Measurements from ENCODE around the gene PILRA.

Gene PILRA

GRCh38 chr7:100386940-100387339 lies 13.7 kb downstream of the PILRA start:
- ChIA-PET CTCF (interaction anchor here (1.1 kb wide), 1 partner anchor 20 kb away, joined by 3 read pairs; no protein-coding TSS in a partner anchor), POLR2A (no interaction called here)
- H3K27me3 ChIP-seq (replicated peaks in 2 of 5; ENCODE audit: control insufficient read depth in 4 of 5, insufficient read depth in 5 of 5, low read length in 4 of 5) = no peaks in the 10 kb centered on the region
- no peaks in the 10 kb centered on the region for H3K36me3 ChIP-seq (ENCODE audit: control insufficient read depth in 4 of 4, insufficient read depth in 4 of 4, low read length in 3 of 4)
- no peaks in the 10 kb centered on the region for H3K9me3 ChIP-seq (ENCODE audit: control extremely low read depth in 1 of 5, control insufficient read depth in 4 of 5, insufficient read depth in 2 of 5, low read depth in 1 of 5, low read length in 4 of 5)
- no peak overlapping the region for H3K27ac ChIP-seq (ENCODE audit: insufficient read depth in 1 of 2, low read depth in 1 of 2, low read length in 2 of 2, poor library complexity in 1 of 2, severe bottlenecking in 2 of 2)
- no peak overlapping the region for H3K4me3 ChIP-seq (ENCODE audit: control insufficient read depth in 1 of 7, extremely low read depth in 1 of 7, insufficient read depth in 4 of 7, low read depth in 2 of 7, low read length in 6 of 7)
- 100% methylated on average over 1 of the region's 5 CpGs for WGBS (ENCODE audit: insufficient coverage)
- H3K4me1 ChIP-seq (ENCODE audit: control extremely low read depth in 1 of 4, control insufficient read depth in 4 of 4, insufficient read depth in 4 of 4, low read length in 3 of 4) = peaks cover 0 to 6% (median 3%) of the 10 kb centered on the region in 4 experiments
- DNase-seq = no peak

DNA sequence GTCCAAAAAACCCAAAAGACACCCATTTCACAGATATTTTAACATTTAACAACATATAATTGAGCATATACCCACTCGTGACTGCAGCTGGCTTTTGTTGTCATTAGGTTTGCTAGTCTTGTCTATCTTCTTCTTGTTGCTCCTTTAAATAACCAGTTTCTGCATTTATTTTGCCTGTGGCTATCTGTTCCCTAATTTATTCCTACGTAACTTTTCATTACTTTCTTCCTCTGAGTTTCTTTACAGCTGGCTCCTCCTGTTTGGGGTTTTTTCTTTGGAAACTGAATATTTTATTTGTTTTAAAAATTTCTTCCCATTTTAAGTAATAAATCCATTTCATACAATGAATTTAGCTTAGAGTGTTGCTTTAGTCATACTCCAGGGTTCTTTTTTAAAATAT lies 14.4 kb downstream of the PILRA start:
- H3K4me1 ChIP-seq (ENCODE audit: control extremely low read depth in 1 of 4, control insufficient read depth in 4 of 4, insufficient read depth in 4 of 4, low read length in 3 of 4) = peaks cover 0 to 4% (median 1%) of the 10 kb centered on the region in 4 experiments
- ChIA-PET CTCF (interaction anchor here (1.0 to 1.2 kb wide), 3 partner anchors 19 to 310 kb away, joined by 3 read pairs; no protein-coding TSS in a partner anchor), POLR2A (no interaction called here)
- no peaks in the 10 kb centered on the region for H3K27me3 ChIP-seq (replicated peaks in 2 of 5; ENCODE audit: control insufficient read depth in 4 of 5, insufficient read depth in 5 of 5, low read length in 4 of 5)
- WGBS (ENCODE audit: insufficient coverage) = 100% methylated on average over 1 of the region's 2 CpGs
- no peak for DNase-seq
- H3K9me3 ChIP-seq (ENCODE audit: control extremely low read depth in 1 of 5, control insufficient read depth in 4 of 5, insufficient read depth in 2 of 5, low read depth in 1 of 5, low read length in 4 of 5) = no peaks in the 10 kb centered on the region
- H3K36me3 ChIP-seq (ENCODE audit: control insufficient read depth in 4 of 4, insufficient read depth in 4 of 4, low read length in 3 of 4) = no peaks in the 10 kb centered on the region
- H3K27ac ChIP-seq (ENCODE audit: insufficient read depth in 1 of 2, low read depth in 1 of 2, low read length in 2 of 2, poor library complexity in 1 of 2, severe bottlenecking in 2 of 2) = no peak overlapping the region
- no peak overlapping the region for H3K4me3 ChIP-seq (ENCODE audit: control insufficient read depth in 1 of 7, extremely low read depth in 1 of 7, insufficient read depth in 4 of 7, low read depth in 2 of 7, low read length in 6 of 7)

DNA sequence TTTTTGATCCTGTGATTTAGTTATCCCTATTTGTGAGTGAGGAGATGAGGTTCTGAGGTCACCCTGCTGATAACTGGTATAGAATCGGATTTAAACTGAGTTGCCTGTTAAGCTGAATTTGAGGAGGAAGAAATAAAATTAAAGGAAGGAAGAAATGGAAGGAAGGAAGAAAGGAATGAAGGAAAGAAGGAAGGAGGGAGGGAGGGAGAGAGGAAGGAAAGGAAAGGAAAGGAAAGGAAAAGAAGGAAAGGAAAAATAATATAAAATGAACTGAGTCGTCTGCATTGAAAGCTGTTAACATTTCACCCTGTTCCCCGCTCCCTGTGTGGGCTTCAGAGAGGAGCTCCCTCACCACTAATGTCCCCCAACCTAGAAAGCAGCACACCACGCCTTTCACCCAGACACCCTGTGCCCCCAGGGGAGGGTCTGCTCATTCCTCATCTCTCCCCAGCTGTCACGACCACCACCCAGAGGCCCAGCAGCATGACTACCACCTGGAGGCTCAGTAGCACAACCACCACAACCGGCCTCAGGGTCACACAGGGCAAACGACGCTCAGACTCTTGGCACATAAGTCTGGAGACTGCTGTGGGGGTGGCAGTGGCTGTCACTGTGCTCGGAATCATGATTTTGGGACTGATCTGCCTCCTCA lies 16.3 kb downstream of the PILRA start:
- Histone ChIP-seq H3K27me3 (replicated peaks in 2 of 5; ENCODE audit: control insufficient read depth in 4 of 5, insufficient read depth in 5 of 5, low read length in 4 of 5) (no peaks in the 10 kb centered on the region), H3K36me3 (ENCODE audit: control insufficient read depth in 4 of 4, insufficient read depth in 4 of 4, low read length in 3 of 4) (no peaks in the 10 kb centered on the region), H3K4me3 (ENCODE audit: control insufficient read depth in 1 of 7, extremely low read depth in 1 of 7, insufficient read depth in 4 of 7, low read depth in 2 of 7, low read length in 6 of 7) (no peak overlapping the region), H3K4me1 (ENCODE audit: control extremely low read depth in 1 of 4, control insufficient read depth in 4 of 4, insufficient read depth in 4 of 4, low read length in 3 of 4) (peaks cover 0 to 4% (median 0%) of the 10 kb centered on the region in 4 experiments), H3K27ac (ENCODE audit: insufficient read depth in 1 of 2, low read depth in 1 of 2, low read length in 2 of 2, poor library complexity in 1 of 2, severe bottlenecking in 2 of 2) (no peak overlapping the region), H3K9me3 (ENCODE audit: control extremely low read depth in 1 of 5, control insufficient read depth in 4 of 5, insufficient read depth in 2 of 5, low read depth in 1 of 5, low read length in 4 of 5) (no peaks in the 10 kb centered on the region)
- no peak for DNase-seq
- WGBS (ENCODE audit: insufficient coverage) = 100% methylated on average over 8 of the region's 9 CpGs
- POLR2A ChIA-PET = no interaction called here
- CTCF ChIA-PET = interaction anchor here (1.3 to 1.6 kb wide), 2 partner anchors 10 to 18 kb away, joined by 4 to 6 read pairs; no protein-coding TSS in a partner anchor

DNA sequence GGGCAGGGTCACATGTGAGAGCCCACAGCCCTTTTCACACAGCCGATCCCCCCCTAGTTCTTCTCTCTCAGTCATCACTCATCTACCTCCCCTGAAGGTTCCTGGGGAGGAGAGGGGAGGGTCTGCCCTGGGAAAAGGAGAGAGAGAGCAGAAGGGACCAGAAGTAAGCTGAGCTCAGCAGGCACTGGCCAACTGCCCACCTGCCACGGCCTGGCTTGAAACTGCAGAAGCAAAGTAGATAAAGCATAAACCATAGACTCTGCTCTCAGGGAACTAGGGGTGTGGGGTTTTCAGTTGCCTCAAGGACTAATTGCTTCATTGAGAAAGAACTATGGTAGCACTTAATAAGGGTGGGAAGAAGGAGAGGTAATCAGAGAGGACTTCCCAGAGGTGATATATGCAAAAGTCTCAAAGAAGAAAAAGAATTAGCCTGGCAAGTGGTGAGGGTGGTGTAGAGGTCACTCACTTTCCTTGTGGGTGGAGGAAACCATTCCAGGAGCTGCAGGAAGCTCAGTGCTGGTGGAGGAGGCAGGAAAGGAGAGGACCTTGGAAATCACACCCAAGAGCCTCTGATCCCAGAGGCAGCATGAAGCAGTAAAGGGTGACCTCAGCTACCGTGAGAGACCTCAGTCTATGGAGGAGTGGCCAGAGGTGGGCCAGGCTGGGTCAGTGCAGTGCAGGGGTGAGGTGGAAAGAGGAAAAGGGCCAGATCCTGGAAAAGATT lies 17.2 kb downstream of the PILRA start:
- Histone ChIP-seq H3K27me3 (replicated peaks in 2 of 5; ENCODE audit: control insufficient read depth in 4 of 5, insufficient read depth in 5 of 5, low read length in 4 of 5) (no peaks in the 10 kb centered on the region), H3K9me3 (ENCODE audit: control extremely low read depth in 1 of 5, control insufficient read depth in 4 of 5, insufficient read depth in 2 of 5, low read depth in 1 of 5, low read length in 4 of 5) (no peaks in the 10 kb centered on the region), H3K36me3 (ENCODE audit: control insufficient read depth in 4 of 4, insufficient read depth in 4 of 4, low read length in 3 of 4) (no peaks in the 10 kb centered on the region), H3K4me1 (ENCODE audit: control extremely low read depth in 1 of 4, control insufficient read depth in 4 of 4, insufficient read depth in 4 of 4, low read length in 3 of 4) (no peaks in the 10 kb centered on the region), H3K4me3 (ENCODE audit: control insufficient read depth in 1 of 7, extremely low read depth in 1 of 7, insufficient read depth in 4 of 7, low read depth in 2 of 7, low read length in 6 of 7) (no peak overlapping the region), H3K27ac (ENCODE audit: insufficient read depth in 1 of 2, low read depth in 1 of 2, low read length in 2 of 2, poor library complexity in 1 of 2, severe bottlenecking in 2 of 2) (no peak overlapping the region)
- 94% methylated on average over 2 of the region's 3 CpGs for WGBS (ENCODE audit: insufficient coverage)
- POLR2A ChIA-PET = no interaction called here
- CTCF ChIA-PET = interaction anchor here (1.6 kb wide), 1 partner anchor 11 kb away, joined by 4 read pairs; no protein-coding TSS in a partner anchor
- no peak for DNase-seq

- H3K4me3 ChIP-seq (ENCODE audit: control insufficient read depth in 1 of 7, extremely low read depth in 1 of 7, insufficient read depth in 4 of 7, low read depth in 2 of 7, low read length in 6 of 7) = no peak overlapping the region
- no peak for DNase-seq
- CTCF ChIA-PET = interaction anchor here (1.2 to 1.9 kb wide), 2 partner anchors 9 to 14 kb away, joined by 3 to 8 read pairs; no protein-coding TSS in a partner anchor
- POLR2A ChIA-PET = interaction anchor here (0.7 kb wide), 1 partner anchor 28 kb away, joined by 3 read pairs; no protein-coding TSS in a partner anchor
- H3K9me3 ChIP-seq (ENCODE audit: control extremely low read depth in 1 of 5, control insufficient read depth in 4 of 5, insufficient read depth in 2 of 5, low read depth in 1 of 5, low read length in 4 of 5) = no peaks in the 10 kb centered on the region
- peaks cover 0 to 4% (median 0%) of the 10 kb centered on the region in 4 experiments for H3K4me1 ChIP-seq (ENCODE audit: control extremely low read depth in 1 of 4, control insufficient read depth in 4 of 4, insufficient read depth in 4 of 4, low read length in 3 of 4)
- no peaks in the 10 kb centered on the region for H3K36me3 ChIP-seq (ENCODE audit: control insufficient read depth in 4 of 4, insufficient read depth in 4 of 4, low read length in 3 of 4)
- H3K27me3 ChIP-seq (replicated peaks in 2 of 5; ENCODE audit: control insufficient read depth in 4 of 5, insufficient read depth in 5 of 5, low read length in 4 of 5) = no peaks in the 10 kb centered on the region
- H3K27ac ChIP-seq (ENCODE audit: insufficient read depth in 1 of 2, low read depth in 1 of 2, low read length in 2 of 2, poor library complexity in 1 of 2, severe bottlenecking in 2 of 2) = no peak overlapping the region
- 100% methylated on average over 2 of the region's 4 CpGs for WGBS (ENCODE audit: insufficient coverage)
Measured at GRCh38 chr7:100393233-100393905, 20.1 kb downstream of the PILRA start.

- Histone ChIP-seq H3K36me3 (ENCODE audit: control insufficient read depth in 4 of 4, insufficient read depth in 4 of 4, low read length in 3 of 4) (no peaks in the 10 kb centered on the region), H3K27ac (ENCODE audit: insufficient read depth in 1 of 2, low read depth in 1 of 2, low read length in 2 of 2, poor library complexity in 1 of 2, severe bottlenecking in 2 of 2) (no peak overlapping the region), H3K9me3 (ENCODE audit: control extremely low read depth in 1 of 5, control insufficient read depth in 4 of 5, insufficient read depth in 2 of 5, low read depth in 1 of 5, low read length in 4 of 5) (no peaks in the 10 kb centered on the region), H3K4me1 (ENCODE audit: control extremely low read depth in 1 of 4, control insufficient read depth in 4 of 4, insufficient read depth in 4 of 4, low read length in 3 of 4) (peaks cover 0 to 4% (median 0%) of the 10 kb centered on the region in 4 experiments), H3K4me3 (ENCODE audit: control insufficient read depth in 1 of 7, extremely low read depth in 1 of 7, insufficient read depth in 4 of 7, low read depth in 2 of 7, low read length in 6 of 7) (no peak overlapping the region), H3K27me3 (replicated peaks in 2 of 5; ENCODE audit: control insufficient read depth in 4 of 5, insufficient read depth in 5 of 5, low read length in 4 of 5) (no peaks in the 10 kb centered on the region)
- 94% methylated on average over 2 of the region's 2 CpGs for WGBS (ENCODE audit: insufficient coverage)
- POLR2A ChIA-PET = no interaction called here
- CTCF ChIA-PET = interaction anchor here (1.2 to 1.9 kb wide), 2 partner anchors 9 to 14 kb away, joined by 3 to 8 read pairs; no protein-coding TSS in a partner anchor
- no peak for DNase-seq
Measured at GRCh38 chr7:100394077-100394476, 20.8 kb downstream of the PILRA start.
